Measurements from ENCODE around the gene SORCS3.

- TF ChIP-seq CTCF (IDR thresholded peaks at IDR 0.05; ENCODE audit: low read depth, low read length) = no peak
- no peak for TF ChIP-seq POLR2A (IDR thresholded peaks at IDR 0.05; ENCODE audit: extremely low read depth, insufficient read length)
- TF ChIP-seq MAX (IDR thresholded peaks at IDR 0.05; ENCODE audit: low read depth, low read length) = no peak
- TF ChIP-seq MYC (IDR thresholded peaks at IDR 0.05; ENCODE audit: low read depth, low read length) = no peak
Observed at GRCh38 chr10:104767282-104767681, 126.2 kb downstream of the SORCS3 start.
